ENCODE results near the gene PCGF3. TPM values are rescaled to one million over a fixed set of nuclear protein-coding genes. Genes with fewer than 3 reads are reported as not detected.

PCGF3 gene
- total and polyA plus RNA-seq, 2 experiments from 2014 or later: 21.0 to 26.0 TPM

DNA sequence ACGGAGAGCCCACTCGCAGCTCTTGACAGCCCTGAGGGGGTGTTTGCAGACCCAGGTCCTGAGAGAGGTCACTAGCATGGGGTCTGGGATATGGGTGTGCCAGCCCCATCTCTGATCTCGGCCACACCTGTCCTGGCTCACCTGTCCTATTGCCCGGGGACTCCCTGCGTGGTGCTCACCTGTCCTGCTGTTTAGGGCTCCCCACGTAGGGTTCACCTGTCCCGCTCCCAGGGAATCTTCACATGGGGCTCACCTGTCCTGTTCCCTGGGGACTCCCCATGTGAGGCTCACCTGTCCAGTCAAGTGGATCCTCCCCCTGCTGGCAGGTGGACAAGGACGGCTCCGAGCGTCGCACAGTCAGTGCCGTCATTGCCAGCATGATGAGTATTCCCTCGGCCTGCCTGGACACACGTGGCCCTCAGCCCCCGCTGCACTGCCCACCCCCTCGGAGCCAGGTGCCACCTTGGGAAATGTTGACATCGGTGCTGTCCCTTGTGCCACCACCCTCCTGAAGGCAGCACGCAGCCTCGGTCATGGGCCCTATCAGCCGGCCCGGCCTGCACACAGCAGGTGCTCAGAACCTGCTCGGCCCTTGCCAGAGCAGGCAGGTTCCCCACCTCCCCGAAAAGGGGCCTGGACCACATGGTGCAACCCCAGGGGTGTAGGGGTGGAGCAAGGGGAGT lies 23.0 kb upstream of the PCGF3 start:
- H3F3A ChIP-seq (ENCODE audit: insufficient read depth): peaks cover 3% of the 10 kb centered on the region; the same call in 1 of the 2 replicates
- no peaks in the 10 kb centered on the region for H4K20me1 ChIP-seq (ENCODE audit: insufficient read depth)
- TF ChIP-seq EZH2 (IDR thresholded peaks at IDR 0.05; ENCODE audit: insufficient read depth, poor library complexity, severe bottlenecking) (no peak), EZH2phosphoT487 (IDR thresholded peaks at IDR 0.05; ENCODE audit: insufficient read depth, low read depth) (no peak)
- H3K9me3 ChIP-seq (ENCODE audit: low read depth): no peaks in the 10 kb centered on the region
- no peaks in the 10 kb centered on the region for H3K9me2 ChIP-seq (ENCODE audit: insufficient read depth)
- no peak overlapping the region for H3K4me2 ChIP-seq (ENCODE audit: unreplicated experiment)
- WGBS, 2 experiments (ENCODE audit: low coverage in 1 of 2, low lambda C conversion rate in 2 of 2, missing lambda C conversion rate in 2 of 2): 83 to 88% methylated on average over 23 of the region's 23 CpGs
- no peak overlapping the region for H3K4me3 ChIP-seq
- H3K36me3 ChIP-seq (ENCODE audit: low read depth): no peaks in the 10 kb centered on the region
- no peaks in the 10 kb centered on the region for H3K79me2 ChIP-seq (ENCODE audit: insufficient read depth)
- no peak for DNase-seq
- H3K27me3 ChIP-seq (replicated peaks; ENCODE audit: insufficient read depth): no peaks in the 10 kb centered on the region
- H3K9ac ChIP-seq: no peak overlapping the region
- H2AFZ ChIP-seq: no peak overlapping the region
- H3K4me1 ChIP-seq (ENCODE audit: insufficient read depth): peaks cover 7% of the 10 kb centered on the region
- no peak overlapping the region for H3K27ac ChIP-seq
- in situ Hi-C loops (cut with MboI): no loop called here

DNA sequence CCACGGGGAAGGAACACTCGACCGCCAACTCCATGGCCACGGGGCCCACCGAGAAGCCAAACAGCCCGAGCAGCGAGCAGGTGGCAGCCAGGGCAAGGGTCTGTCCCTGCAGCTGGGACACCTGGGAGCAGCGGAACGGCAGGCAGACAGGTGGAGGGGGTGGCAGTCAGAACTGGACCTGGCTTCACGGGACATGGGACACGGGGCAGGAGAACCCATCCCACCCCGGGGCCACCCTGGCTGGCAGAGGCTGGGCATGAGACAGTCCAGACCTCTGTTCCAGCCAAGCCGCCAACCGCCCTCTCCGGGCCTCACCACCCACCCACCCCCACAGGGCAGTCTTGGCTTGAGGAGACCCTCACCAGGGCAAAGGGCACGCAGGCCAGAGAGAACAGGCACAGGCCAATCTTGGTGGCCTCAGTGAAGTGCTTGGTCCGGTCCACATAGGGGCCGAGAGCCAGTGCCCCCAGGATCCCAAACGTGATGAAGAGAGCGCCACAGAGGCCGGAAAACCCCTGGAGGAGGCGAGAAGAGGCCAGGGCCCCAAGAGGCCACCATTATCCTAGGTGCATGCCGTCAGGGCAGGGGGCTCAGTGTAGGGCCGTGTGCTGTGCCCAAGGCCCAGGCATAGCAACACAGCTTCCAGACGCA lies 22.3 kb upstream of the PCGF3 start:
- WGBS, 2 experiments (ENCODE audit: low coverage in 1 of 2, low lambda C conversion rate in 2 of 2, missing lambda C conversion rate in 2 of 2): 77 to 79% methylated on average over 22 to 25 of the region's 25 CpGs
- in situ Hi-C loops (cut with MboI): no loop called here

DNA sequence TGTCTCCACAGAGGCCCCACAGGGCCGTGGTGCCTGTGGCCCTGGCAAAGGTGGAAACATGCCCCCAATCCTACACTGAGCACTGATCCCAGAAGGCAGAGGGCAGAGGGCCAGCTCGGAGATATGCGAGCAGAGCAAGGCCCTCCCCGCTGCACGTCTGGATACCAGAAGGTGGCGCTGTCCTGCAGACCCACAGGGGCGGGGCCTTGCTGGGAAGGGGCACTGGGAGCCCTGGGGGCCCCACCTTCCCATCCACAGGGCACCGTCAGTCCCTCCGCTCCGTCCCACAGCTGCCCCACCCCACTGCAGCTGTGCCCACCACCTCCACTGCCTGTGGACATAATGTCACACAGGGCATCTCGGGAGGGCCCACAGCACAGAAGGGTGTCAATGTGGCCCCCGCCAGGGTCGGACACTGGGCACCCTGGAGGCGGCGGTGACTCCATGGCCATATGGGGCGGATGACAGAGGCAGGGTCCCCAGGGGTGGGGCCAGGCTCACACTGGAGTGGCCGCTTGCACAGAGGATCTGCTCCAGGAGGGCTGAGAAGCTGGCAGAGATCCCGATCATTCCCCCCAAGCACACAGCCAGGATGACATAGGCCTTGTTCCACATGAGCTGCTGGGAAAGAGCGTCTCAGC lies 21.5 kb upstream of the PCGF3 start:
- in situ Hi-C loops (cut with MboI): no loop called here

More for the DNA sequence above, 22.3 kb upstream of the PCGF3 start:
- Histone ChIP-seq H3K27ac (no peak overlapping the region), H3K9ac (no peak overlapping the region), H3K4me2 (ENCODE audit: unreplicated experiment) (no peak overlapping the region), H3K79me2 (ENCODE audit: insufficient read depth) (no peaks in the 10 kb centered on the region), H3K27me3 (replicated peaks; ENCODE audit: insufficient read depth) (no peaks in the 10 kb centered on the region), H3K4me1 (ENCODE audit: insufficient read depth) (peaks cover 14% of the 10 kb centered on the region), H3K9me3 (ENCODE audit: low read depth) (no peaks in the 10 kb centered on the region), H2AFZ (no peak overlapping the region), H3K36me3 (ENCODE audit: low read depth) (no peaks in the 10 kb centered on the region), H4K20me1 (ENCODE audit: insufficient read depth) (no peaks in the 10 kb centered on the region), H3K9me2 (ENCODE audit: insufficient read depth) (no peaks in the 10 kb centered on the region), H3K4me3 (no peak overlapping the region), H3F3A (ENCODE audit: insufficient read depth) (peaks cover 10% of the 10 kb centered on the region; the same call in 1 of the 2 replicates)
- TF ChIP-seq EZH2phosphoT487 (IDR thresholded peaks at IDR 0.05; ENCODE audit: insufficient read depth, low read depth) (no peak), EZH2 (IDR thresholded peaks at IDR 0.05; ENCODE audit: insufficient read depth, poor library complexity, severe bottlenecking) (no peak)
- no peak for DNase-seq

DNA sequence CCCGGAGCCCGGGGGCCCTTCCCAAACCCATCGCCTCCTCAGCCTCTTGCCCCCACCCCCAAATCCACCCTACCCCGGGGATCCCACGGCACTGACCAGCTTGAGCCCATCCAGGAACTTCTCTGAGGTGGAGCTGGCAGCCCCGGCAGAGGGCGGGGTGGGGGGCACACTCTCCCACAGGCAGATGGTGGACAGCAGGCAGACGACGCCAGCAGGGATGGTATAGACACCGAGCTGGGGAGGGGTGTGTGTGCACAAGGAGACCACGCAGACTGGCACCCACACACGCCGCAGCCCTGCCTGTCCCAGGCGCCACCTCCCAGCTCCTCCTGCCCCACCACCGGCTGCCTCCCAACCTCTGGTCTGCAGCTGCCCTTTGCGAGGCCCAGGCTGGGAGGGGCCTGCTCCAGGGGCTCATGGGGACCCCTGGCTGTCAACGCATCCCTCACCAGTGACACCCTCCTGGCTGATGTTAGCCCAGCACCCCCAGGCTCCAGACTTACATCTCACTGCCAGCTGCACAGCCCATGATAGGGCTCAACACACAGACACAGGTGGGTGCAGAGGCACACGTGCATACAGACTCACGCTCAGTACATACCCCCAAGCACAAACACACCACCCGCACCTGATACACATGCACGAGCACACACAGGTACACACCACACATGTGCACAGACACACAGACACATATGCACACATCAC lies 20.9 kb upstream of the PCGF3 start:
- Histone ChIP-seq H3K4me3 (no peak overlapping the region), H3K27me3 (replicated peaks; ENCODE audit: insufficient read depth) (no peaks in the 10 kb centered on the region), H3K79me2 (ENCODE audit: insufficient read depth) (no peaks in the 10 kb centered on the region), H3K4me1 (ENCODE audit: insufficient read depth) (peaks cover 22% of the 10 kb centered on the region), H3K36me3 (ENCODE audit: low read depth) (no peaks in the 10 kb centered on the region), H3F3A (ENCODE audit: insufficient read depth) (peaks cover 12% of the 10 kb centered on the region; the same call in 1 of the 2 replicates), H3K9me3 (ENCODE audit: low read depth) (no peaks in the 10 kb centered on the region), H3K4me2 (ENCODE audit: unreplicated experiment) (no peak overlapping the region), H3K9ac (no peak overlapping the region), H2AFZ (no peak overlapping the region), H4K20me1 (ENCODE audit: insufficient read depth) (no peaks in the 10 kb centered on the region), H3K27ac (no peak overlapping the region), H3K9me2 (ENCODE audit: insufficient read depth) (no peaks in the 10 kb centered on the region)
- DNase-seq: no peak
- WGBS, 2 experiments (ENCODE audit: low coverage in 1 of 2, low lambda C conversion rate in 2 of 2, missing lambda C conversion rate in 2 of 2): 73 to 77% methylated on average over 17 to 21 of the region's 21 CpGs
- no peak for TF ChIP-seq EZH2 (IDR thresholded peaks at IDR 0.05; ENCODE audit: insufficient read depth, poor library complexity, severe bottlenecking)
- in situ Hi-C loops (cut with MboI): no loop called here

More for the DNA sequence above, 21.5 kb upstream of the PCGF3 start:
- H3K79me2 ChIP-seq (ENCODE audit: insufficient read depth): no peaks in the 10 kb centered on the region
- no peak overlapping the region for H3K9ac ChIP-seq
- no peak overlapping the region for H3K4me3 ChIP-seq
- no peaks in the 10 kb centered on the region for H3K9me3 ChIP-seq (ENCODE audit: low read depth)
- no peaks in the 10 kb centered on the region for H3K9me2 ChIP-seq (ENCODE audit: insufficient read depth)
- 37 to 38% methylated on average over 15 to 19 of the region's 19 CpGs for WGBS, 2 experiments (ENCODE audit: low coverage in 1 of 2, low lambda C conversion rate in 2 of 2, missing lambda C conversion rate in 2 of 2)
- DNase-seq: peak; percentile 89
- no peaks in the 10 kb centered on the region for H4K20me1 ChIP-seq (ENCODE audit: insufficient read depth)
- no peak for TF ChIP-seq EZH2phosphoT487 (IDR thresholded peaks at IDR 0.05; ENCODE audit: insufficient read depth, low read depth)
- TF ChIP-seq EZH2 (IDR thresholded peaks at IDR 0.05; ENCODE audit: insufficient read depth, poor library complexity, severe bottlenecking): no peak
- no peak overlapping the region for H2AFZ ChIP-seq
- no peaks in the 10 kb centered on the region for H3K36me3 ChIP-seq (ENCODE audit: low read depth)
- no peaks in the 10 kb centered on the region for H3K27me3 ChIP-seq (replicated peaks; ENCODE audit: insufficient read depth)
- H3F3A ChIP-seq (ENCODE audit: insufficient read depth): peaks cover 12% of the 10 kb centered on the region; the same call in 1 of the 2 replicates
- peaks cover 19% of the 10 kb centered on the region for H3K4me1 ChIP-seq (ENCODE audit: insufficient read depth)
- H3K27ac ChIP-seq: no peak overlapping the region
- H3K4me2 ChIP-seq (ENCODE audit: unreplicated experiment): no peak overlapping the region

All from GM23248 (cell line).